HL-60 (cell line): ENCODE results near the gene LGALS3.

Experiments used
- DNase-seq, 2 experiments: peaks; one replicate each; pipeline ENCODE4 v3.0.0-alpha.2; 2010 to 2020; ENCODE audit warnings: low read depth in 1 of 2, low spot score in 1 of 2
- H3K27ac ChIP-seq: fragments of 250-450 bp; sonication (Bioruptor Pico); replicated peaks from 2 replicates; pipeline ENCODE4 v1.5.1; 2020; ENCODE audit warnings: mild to moderate bottlenecking, moderate library complexity
- H3K27me3 ChIP-seq: fragments of 250-450 bp; sonication (Bioruptor Pico); 2 replicates; pipeline ENCODE4 v1.5.1; 2021; ENCODE audit warnings: mild to moderate bottlenecking, moderate library complexity; ENCODE audit not compliant: insufficient read depth, poor library complexity, severe bottlenecking
- H3K4me3 ChIP-seq: replicated peaks from 2 replicates; pipeline ENCODE4 v1.5.1; 2011; ENCODE audit warnings: mild to moderate bottlenecking, control low read depth, low read length; ENCODE audit not compliant: insufficient read depth
- CTCF ChIP-seq: IDR thresholded peaks from one replicate; pipeline ENCODE4 v1.5.1; 2011; ENCODE audit warnings: low read length, control low read depth, inconsistent platforms; ENCODE audit not compliant: insufficient read depth
- GABPA ChIP-seq: IDR thresholded peaks from 2 replicates; pipeline ENCODE4 v1.6.1; 2012; ENCODE audit warnings: low read depth
- POLR2AphosphoS5 ChIP-seq: IDR thresholded peaks from 2 replicates; pipeline ENCODE4 v1.6.1; 2012; ENCODE audit warnings: low read depth
- REST ChIP-seq: IDR thresholded peaks from 2 replicates; pipeline ENCODE4 v1.6.1; 2012; ENCODE audit warnings: low read depth; ENCODE audit not compliant: insufficient replicate concordance
- SPI1 ChIP-seq: IDR thresholded peaks from 2 replicates; pipeline ENCODE4 v1.6.1; 2012; ENCODE audit warnings: low read depth, mild to moderate bottlenecking, borderline replicate concordance

The LGALS3 gene

GRCh38 chr14:55128386-55129085 is 516 bp upstream of the LGALS3 start:
- Histone ChIP-seq H3K27ac (no peak overlapping the region), H3K4me3 (peak overlapping the region; percentile 52), H3K27me3 (peaks cover 9% of the 10 kb centered on the region)
- TF ChIP-seq REST (no peak), GABPA (no peak), CTCF (no peak), SPI1 (no peak), POLR2AphosphoS5 (no peak)
- no peak for DNase-seq

- Histone ChIP-seq H3K4me3 (peak overlapping the region; percentile 52), H3K27ac (no peak overlapping the region), H3K27me3 (peaks cover 9% of the 10 kb centered on the region)
- no peak for DNase-seq
- TF ChIP-seq GABPA (no peak), REST (no peak), CTCF (no peak), SPI1 (no peak)
These were observed 560 bp downstream of the LGALS3 start for GRCh38 chr14:55129428-55130195.

- TF ChIP-seq POLR2AphosphoS5 (no peak), SPI1 (no peak), CTCF (no peak)
- no peak for DNase-seq
- peaks cover 9% of the 10 kb centered on the region for H3K27me3 ChIP-seq
- peak overlapping the region; percentile 52; the same call in 1 of the 2 replicates for H3K4me3 ChIP-seq
- H3K27ac ChIP-seq: no peak overlapping the region
These were observed 1.1 kb downstream of the LGALS3 start for GRCh38 chr14:55130196-55130550.
